Daoy (cell line): ENCODE measurements around the gene HOXA1. TPM values are rescaled to one million over a fixed set of nuclear protein-coding genes. Genes with fewer than 3 reads are reported as not detected.

Experiments used
- DNase-seq: peaks from one replicate; pipeline ENCODE4 v3.0.0-alpha.2; 2015; ENCODE audit warnings: low read depth
- total RNA-seq: library from RNA; depleted of rRNA; stranded (reverse); fragments of >200 nt; shearing (Covaris generic); gene quantifications from 2 replicates; pipeline ENCODE4 v1.2.3, GENCODE V29; 2014

HOXA1 gene
- total RNA-seq, 1 experiment from 2014 or later: 6.4 TPM

DNA sequence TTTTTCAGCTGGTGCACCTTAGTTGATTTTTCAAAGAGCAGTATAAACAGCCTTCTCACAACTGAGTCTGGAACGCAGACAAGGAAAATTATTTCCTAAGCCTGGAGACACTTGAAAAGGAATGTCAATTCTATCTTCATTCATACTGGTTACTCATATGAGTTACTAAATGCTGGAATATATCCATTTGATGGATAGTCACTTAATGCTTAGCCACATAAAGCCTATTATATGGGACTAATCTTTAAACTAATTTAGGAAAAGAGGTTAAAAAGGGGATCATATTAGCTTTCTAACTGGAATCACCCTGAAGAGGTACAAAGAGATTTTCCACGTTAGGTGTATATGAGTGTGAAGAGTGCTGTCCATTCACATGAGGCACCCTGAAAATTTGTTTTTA is 36.4 kb upstream of the HOXA1 start:
- DNase-seq: no peak

- DNase-seq: no peak
These were observed 35.6 kb upstream of the HOXA1 start for GRCh38 chr7:27131390-27131819.

DNA sequence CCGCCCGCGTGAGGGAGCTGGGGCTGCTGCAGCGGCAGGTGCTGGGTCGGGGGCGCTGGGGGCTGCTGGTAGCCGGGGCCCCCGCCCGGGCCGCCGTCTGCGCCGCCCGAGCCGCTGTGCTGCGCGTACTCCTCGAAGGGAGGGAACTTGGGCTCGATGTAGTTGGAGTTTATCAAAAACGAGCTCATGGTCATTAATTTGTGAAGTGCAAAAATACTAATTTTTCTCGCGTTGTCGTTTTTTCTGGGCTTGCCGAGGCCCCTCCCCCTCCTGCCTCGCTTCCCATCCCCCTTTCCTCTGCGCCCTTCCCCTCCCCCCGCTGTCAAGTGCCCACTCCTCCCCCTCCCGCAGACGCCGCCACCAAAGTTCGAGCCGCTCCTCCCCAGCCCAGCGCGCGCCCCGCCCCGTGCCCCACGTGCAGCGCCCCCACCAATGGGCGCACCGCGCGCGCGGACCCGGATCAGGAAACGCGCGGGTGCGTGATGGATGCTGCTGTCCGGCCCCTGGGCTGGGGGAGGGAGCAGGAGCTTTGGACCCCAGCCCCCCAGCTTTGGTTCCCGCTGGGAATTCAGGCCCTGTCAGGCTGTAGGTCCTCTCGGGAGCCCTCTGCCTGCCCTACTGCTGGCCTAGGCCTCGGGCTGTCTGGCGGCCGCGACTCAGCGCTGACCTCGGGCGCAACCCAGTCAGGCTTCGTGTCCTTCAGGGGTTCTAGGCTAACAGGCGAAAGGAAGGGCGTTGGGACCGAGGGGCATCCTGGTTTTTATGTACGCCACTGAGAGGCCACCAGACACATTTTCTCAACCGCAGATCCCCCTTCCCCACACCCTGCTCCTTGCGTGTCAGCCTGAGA is 35.0 kb upstream of the HOXA1 start, which contains the start of gene HOXA4:
HOXA4 (minus strand) TSS at position 218 of the 850 bp plus-strand sequence; CDS start at position 194, 24 bp downstream.
- peak; percentile 99 for DNase-seq

DNA sequence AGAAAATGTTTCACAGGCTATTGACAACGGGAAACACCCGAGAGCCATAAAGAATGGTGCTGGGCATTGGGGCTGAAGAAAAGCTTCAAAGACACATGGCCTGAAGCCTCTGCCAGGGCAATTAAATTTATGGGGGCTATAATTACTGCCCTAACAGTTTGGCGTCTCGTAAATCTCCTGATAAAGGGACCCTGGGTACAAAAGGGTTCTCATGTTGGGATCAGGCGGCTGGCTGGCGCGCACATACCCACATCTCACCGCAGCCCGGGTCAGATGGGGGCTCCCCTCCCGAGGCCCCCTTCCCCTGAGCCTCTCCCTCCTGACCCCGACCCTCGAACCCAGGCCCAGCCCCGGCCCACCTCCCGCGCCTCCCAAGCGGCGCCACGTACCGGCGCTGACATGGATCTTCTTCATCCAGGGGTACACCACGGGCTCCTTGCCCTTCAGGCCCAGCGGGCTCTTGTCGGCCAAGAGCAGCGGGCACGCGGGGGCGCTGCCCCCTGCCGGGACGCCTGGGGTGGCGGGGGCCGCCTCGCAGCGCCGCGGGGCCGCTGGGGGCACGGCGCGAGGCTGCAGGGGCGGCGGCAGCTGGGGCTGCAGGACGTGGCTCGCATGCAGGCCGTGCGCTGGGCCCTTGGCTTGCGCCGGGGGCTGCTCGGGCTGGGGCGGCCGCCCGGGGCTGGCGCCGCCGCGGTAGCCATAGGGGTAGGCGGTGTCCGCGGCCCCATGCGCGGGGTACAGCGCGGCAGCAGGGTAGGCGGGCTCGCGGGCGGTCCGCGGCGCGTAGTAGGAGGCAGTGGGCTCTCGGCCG is 34.1 kb upstream of the HOXA1 start:
- peak; percentile 76 for DNase-seq

GRCh38 chr7:27128776-27129728 is 33.3 kb upstream of the HOXA1 start:
- DNase-seq: no peak

- peak; percentile 61 for DNase-seq
These were observed 32.2 kb upstream of the HOXA1 start for GRCh38 chr7:27128034-27128433.

DNA sequence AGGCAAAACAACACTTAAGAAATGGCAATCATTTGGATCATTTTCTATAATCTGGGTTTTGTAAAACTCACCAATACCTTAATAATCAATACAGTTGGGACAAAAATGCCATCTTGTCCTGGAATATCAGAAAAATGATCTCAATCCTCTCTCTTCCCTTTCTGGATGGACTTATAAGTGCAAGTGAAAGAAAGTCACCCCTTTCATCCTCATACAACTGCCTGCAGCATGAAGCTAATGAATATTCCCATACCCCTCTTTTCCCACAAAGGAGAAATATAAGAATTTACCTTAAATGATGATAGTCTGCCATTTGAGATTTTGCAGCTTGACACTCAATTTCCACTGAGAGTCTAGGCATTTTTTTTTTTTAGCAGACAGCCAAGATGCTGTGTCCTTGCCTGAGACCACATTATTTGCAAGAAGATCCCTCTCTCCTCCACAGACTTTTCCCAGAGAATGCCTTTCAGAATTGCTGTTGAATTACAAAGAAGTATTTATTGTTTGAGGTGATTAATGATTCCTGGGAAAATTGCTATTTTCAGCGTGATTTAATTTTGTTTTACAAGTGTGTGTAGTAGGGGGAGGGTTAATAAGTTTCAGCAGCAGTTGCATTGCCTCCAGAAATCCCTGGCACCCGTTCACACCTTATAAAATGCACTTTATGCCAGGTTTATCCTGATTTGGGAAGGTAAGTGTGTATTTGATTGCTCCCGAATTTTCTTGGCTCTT is 31.0 kb upstream of the HOXA1 start:
- no peak for DNase-seq

DNA sequence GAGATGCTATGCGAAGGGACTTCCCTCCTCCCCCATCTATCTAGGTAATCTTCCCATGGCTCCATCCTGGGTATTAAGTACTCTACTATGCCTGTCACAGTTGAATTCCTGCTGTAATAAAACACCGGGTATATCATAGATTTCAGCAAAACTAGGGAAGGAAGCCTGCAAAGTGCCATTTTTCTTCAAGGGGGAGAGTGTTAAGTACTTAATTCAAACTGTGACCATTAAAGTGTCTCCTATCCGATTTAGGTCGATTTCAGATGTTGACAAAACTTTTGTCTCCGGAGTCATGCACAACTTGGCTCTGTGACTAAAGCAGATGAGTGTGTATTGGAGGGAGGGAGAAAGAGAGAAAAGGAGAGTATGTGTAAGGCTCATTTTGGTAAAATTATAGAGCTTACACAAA is 30.2 kb upstream of the HOXA1 start:
- no peak for DNase-seq

DNA sequence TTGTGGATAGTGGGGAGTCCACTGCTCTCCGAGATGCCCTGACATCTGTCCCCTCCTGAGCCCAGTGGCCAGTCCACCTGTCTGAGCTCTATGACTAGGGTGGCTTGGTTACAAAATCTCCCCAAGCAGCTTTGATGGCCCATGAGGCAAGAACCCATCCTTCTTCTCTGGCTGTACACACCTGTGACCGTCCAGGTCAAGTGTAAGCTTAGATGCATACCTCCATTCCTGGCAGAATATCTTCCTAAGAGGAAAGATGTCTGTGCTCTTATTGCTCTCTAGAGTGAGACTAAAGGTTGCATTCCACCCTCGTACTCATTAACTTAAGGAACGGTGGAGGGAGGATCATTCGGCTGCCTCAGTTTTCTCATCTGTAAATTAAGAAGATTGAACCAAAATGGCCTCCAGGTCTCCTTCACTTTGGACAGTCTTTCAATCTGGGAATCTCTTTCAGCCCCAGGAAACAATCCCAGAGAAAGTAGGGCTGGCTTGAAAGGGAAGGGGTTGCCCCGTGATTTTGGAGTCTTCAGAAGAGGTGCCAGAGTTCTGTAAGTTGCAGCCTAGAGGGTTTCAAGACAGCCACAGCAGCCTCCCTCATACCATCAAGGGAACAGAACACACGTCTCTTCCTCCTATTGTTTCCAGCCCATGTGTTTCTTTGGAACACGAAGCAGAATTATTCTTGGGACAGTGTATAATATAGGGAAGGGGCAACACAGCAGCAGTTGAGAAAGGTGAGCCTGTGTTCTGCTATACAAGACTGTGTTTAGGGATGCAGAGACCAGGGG is 29.3 kb upstream of the HOXA1 start:
- DNase-seq: no peak

- DNase-seq: peak; percentile 96
These were observed 28.5 kb upstream of the HOXA1 start for GRCh38 chr7:27124096-27124901.

GRCh38 chr7:27123477-27124053 is 27.8 kb upstream of the HOXA1 start:
- no peak for DNase-seq

GRCh38 chr7:27123007-27123476 is 27.2 kb upstream of the HOXA1 start:
- DNase-seq: no peak

GRCh38 chr7:27122077-27122910 is 26.5 kb upstream of the HOXA1 start:
- no peak for DNase-seq

GRCh38 chr7:27121684-27122076 is 25.9 kb upstream of the HOXA1 start:
- DNase-seq: no peak

DNA sequence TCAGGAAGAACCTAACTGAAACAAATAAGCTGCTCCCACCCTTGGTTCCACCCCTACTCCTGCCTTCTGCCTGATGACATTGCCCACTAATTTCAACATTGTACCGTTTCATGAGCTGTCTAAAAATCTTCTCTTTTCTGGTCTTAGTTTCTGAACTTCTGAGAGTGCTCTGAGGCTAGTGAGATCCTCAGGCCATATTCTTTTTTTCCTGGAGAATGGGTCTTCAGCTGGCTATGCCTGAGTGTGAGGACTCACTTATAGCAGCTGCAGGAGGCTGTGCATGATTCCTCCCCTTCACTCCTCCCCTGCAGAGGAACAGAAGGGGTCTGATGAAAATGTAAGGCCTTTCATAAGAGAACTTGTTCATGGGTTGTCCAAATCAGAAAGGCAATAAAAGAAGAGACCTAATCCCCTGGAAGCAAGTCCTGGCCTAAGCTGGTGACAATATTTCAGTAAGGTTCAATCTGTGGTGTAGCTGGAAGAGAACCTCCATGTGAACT is 23.7 kb upstream of the HOXA1 start:
- no peak for DNase-seq

GRCh38 chr7:27118580-27118979 is 22.8 kb upstream of the HOXA1 start:
- no peak for DNase-seq

GRCh38 chr7:27117887-27118491 is 22.2 kb upstream of the HOXA1 start:
- no peak for DNase-seq
